NCI-H1092 treated with DMSO at 0.1 percent for 48 hours (cell line): ENCODE results near the gene CARD16.
A peak's percentile ranks its signal among the peaks of the same experiment; 100 is the strongest.
"Not testable (repeated sequence)": the region's sequence is repeated elsewhere in the genome, so short reads cannot be mapped to it uniquely, and the experiment has no call there.

Experiments used
- DNase-seq: peaks from one replicate; lab custom pipeline; 2025; lab: John Stamatoyannopoulos, UW

CARD16 gene

DNA sequence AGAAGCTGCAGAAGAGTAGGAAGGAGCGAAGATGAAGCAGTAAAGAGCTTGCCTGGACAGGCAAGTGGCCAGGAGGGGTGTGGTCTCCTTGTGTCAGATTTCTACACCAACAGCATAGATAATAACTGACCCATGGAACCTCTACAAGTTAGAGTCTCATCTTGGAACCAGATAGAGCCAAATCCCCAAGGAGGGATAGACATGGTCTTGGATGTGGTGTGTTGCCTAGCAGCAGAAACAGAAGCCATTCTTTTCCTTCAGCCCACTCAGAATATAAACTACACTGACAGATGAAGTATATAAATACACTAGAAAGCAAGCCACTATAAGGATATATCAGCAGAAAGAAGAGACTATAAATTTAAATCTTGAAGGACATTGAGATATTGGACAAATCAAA lies 4.3 kb upstream of the CARD16 start:
- DNase-seq: no peak

DNA sequence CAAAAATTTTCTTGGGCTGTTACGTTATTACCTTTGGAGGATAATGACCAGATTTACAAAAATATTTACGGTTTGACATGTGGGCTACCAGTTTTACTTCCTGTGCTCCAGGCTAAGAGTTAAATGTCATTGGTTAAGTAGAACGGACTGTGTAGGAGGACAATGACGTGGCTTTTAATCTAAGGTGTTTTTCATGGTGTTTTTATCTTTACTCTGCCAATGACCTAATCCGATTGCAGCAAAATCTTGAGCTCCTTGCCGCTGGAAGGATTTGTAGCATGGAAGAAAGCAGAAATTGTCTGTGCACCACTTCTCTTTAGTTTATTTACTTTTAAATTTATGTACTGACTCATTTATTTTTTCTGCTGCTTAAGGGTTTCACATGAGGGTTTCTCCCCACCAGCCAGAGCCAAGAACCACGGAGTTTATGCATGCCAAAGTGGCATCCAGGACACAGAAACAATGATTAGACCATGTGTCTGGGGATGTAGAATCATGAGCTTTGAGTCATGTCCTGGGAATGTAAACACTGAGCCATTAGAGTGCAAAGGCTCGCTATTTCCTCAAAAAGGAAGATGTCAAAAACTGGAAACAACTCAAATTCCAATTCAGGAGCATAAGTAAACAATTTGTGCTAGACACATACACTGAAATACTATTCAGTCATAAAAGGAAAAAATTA lies 1.9 kb upstream of the CARD16 start:
- DNase-seq: no peak

DNA sequence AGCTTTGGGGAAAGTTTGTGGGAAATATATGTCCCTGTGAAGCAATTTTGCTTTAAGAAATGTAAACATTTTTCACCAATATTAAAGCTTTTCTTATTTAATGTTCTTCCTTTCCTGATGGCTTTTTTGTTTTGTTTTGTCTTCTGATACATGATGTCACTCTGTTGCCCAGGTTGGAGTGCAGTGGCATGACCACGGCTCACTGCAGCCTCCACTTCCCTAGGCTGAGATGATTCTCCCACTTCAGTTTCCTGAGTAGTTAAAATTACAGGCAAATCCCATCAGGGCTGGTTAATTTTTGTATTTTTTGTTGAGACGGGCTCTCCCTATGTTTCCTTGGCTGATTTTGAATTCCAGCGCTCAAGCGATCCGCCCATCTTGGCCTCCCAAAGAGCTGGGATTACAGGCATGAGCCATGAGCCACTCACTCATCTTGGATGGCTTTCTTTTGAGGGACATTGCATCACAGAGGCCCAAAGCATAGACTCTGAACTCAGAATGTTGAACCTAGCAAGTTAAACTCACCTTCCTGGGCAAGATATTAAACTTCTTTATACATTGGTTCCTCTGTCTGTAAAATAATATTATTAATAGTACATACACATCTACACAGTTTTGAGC lies 651 bp upstream of the CARD16 start:
- DNase-seq: no peak

DNA sequence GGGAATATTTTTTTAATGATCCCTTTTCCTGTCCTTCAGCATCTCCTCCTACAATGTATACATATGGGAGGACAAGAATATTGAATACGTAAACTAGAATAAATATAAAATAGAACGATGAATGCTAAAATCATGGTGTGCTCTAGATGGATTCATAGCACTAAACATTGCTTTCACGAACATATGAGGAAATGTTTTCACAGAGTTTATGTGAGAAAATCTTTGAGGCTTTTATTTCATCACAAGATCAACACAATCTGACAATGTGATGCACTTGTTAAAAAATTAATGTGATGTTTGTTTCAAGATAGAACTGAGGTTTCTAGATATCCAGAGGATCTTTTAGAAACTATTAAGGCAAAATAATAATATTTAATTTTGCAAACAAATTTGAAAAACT lies 3.0 kb downstream of the CARD16 start:
- no peak for DNase-seq

DNA sequence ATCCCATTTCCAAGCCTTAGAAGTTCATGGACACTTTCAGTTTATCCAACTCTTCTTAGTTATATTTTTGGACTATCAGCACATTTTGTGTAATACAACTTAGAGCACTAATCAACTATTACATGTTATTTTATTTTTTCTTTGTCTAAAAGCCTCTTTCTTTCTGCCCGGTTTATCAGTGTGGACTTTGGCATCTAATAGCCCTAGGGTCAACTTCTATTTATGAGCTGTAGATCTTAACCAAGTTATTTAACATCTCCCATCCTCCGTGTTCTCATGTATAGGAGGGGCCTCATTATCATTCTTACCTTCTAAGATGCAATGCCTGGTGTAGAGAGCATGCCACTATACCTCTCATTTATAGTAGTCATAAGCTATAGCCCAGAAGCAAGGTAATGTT lies 4.4 kb downstream of the CARD16 start:
- DNase-seq: no peak

DNA sequence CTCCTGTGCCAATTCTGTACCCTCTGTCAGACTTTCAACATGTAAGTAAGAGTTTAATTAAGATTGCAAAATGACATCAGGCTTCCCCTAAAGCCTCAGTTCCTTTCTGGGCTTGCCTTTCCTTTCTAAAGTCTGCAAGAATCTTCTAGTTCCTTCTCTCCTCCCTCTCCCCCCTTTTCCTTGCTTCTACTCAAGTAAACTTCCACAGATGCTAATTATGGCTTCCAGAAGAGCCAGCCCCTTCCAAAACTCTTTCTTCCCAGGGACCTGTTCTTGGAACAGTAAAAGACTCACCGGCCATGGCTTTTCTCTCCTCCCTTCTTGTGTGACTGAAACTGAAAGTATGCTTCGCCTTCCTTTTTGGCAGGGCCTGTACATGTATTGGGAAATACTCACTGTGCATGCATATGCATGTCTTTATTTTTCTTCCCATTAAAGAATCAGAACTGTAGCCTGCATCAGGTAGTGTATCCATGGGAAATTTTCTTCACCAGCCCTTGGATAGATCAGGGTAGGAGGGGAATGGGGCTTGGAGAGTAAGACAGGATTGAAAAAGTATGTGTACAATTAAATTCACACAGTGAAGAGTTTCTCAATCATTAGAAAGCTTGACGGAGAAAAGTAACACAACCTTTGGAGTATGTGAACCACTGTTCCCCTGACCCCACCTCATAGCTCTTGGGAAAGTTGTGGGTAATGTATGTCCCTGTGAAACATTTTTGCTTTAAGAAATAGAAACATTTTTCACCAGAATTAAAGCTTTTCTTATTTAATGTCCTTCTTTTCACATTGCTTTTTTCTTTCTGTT lies 10.1 kb downstream of the CARD16 start, which contains the start of gene CASP1:
CASP1 (minus strand) TSS at position 332 of the 808 bp plus-strand sequence; CDS start at position 301, 31 bp downstream.
- no peak for DNase-seq

- not testable (repeated sequence) for DNase-seq
Measured at GRCh38 chr11:105034388-105034787, 10.7 kb downstream of the CARD16 start.

GRCh38 chr11:105033781-105034180 lies 11.4 kb downstream of the CARD16 start:
- no peak for DNase-seq

GRCh38 chr11:105033343-105033742 lies 11.8 kb downstream of the CARD16 start:
- DNase-seq: no peak

- DNase-seq: no peak
Measured at GRCh38 chr11:105032495-105032894, 12.6 kb downstream of the CARD16 start.

DNA sequence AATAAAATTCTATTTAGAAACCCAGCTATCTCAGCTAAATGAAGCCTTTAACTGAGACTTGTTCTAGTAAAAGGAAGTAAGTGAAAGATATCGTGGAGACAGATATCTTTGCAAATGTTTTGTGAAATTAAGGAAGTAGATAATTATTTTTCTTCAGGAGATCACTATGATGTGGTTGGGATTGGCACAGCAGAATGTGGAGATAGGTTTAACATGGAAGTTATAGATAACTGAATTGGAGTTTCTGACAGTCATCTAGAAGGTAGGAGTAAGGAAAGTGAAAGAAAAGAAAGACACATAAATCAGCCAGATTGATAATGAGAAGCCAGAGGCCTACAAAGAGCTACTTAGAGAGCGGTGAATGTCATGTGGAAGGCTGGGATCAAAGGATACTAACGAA lies 17.5 kb downstream of the CARD16 start:
- DNase-seq: no peak

- no peak for DNase-seq
Measured at GRCh38 chr11:105024394-105024793, 20.7 kb downstream of the CARD16 start.

GRCh38 chr11:105023003-105023402 lies 22.1 kb downstream of the CARD16 start, which contains the start of gene CASP5:
CASP5 (minus strand) TSS chr11:105023168; CDS start chr11:105023136, 32 bp downstream.
- DNase-seq: no peak

- DNase-seq: no peak
Measured at GRCh38 chr11:105022527-105022926, 22.6 kb downstream of the CARD16 start.

GRCh38 chr11:105007463-105007862 lies 37.7 kb downstream of the CARD16 start:
- no peak for DNase-seq

- no peak for DNase-seq
Measured at GRCh38 chr11:105005451-105005845, 39.7 kb downstream of the CARD16 start.

DNA sequence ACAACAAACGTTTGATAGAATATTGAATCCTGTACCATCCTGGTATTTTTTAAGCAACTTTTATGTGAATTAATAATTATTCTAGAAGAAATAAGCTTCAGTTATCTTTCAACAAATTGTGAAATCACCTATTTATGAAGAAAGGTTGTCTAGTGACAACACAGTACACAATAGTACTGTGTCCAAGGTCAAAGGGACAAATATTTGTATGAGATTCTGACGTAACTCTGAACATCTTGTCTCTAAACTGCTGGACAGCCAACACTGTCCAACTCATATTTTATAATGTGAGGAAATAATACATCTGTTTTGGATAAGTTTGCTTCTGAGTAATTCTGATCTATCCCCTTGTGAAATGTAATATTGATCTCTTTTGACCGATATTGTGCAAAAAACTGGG lies 41.1 kb downstream of the CARD16 start:
- no peak for DNase-seq

- no peak for DNase-seq
Measured at GRCh38 chr11:105003151-105003550, 42.0 kb downstream of the CARD16 start.

GRCh38 chr11:105000797-105001196 lies 44.3 kb downstream of the CARD16 start:
- no peak for DNase-seq

DNA sequence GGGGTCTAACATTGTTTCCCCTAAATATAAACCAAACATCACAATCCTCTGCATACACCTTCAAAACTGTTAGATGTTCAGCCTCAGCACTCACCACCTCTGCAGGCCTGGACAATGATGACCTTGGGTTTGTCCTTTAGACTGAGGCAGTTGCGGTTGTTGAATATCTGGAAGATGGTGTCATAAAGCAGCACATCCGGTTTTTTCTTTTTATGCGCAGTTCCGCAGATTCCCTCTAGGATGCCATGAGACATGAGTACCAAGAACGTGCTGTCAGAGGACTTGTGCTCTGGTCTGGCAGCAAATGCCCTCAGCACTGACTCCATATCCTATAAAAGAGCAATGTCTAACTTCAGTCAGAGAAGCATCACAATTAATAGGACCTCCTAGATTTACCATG lies 45.0 kb downstream of the CARD16 start:
- DNase-seq: no peak

- DNase-seq: no peak
Measured at GRCh38 chr11:104999721-105000120, 45.4 kb downstream of the CARD16 start.

- DNase-seq: no peak
Measured at GRCh38 chr11:104997288-104997687, 47.8 kb downstream of the CARD16 start.

GRCh38 chr11:104995001-104995408 lies 50.1 kb downstream of the CARD16 start:
- DNase-seq: peak; percentile 93
